HG03565 (cell line): Measurements from ENCODE around the gene PCSK5.
A peak's percentile ranks its signal among the peaks of the same experiment; 100 is the strongest.
"Not testable (repeated sequence)": the region's sequence is repeated elsewhere in the genome, so short reads cannot be mapped to it uniquely, and the experiment has no call there.

Experiments used
- ATAC-seq: cut with Tn5 transposase; IDR thresholded peaks from one replicate; pipeline ENCODE4 v1.9.1; 2021; ENCODE audit warnings: mild to moderate bottlenecking, moderate library complexity; ENCODE audit not compliant: unreplicated experiment

Gene PCSK5

DNA sequence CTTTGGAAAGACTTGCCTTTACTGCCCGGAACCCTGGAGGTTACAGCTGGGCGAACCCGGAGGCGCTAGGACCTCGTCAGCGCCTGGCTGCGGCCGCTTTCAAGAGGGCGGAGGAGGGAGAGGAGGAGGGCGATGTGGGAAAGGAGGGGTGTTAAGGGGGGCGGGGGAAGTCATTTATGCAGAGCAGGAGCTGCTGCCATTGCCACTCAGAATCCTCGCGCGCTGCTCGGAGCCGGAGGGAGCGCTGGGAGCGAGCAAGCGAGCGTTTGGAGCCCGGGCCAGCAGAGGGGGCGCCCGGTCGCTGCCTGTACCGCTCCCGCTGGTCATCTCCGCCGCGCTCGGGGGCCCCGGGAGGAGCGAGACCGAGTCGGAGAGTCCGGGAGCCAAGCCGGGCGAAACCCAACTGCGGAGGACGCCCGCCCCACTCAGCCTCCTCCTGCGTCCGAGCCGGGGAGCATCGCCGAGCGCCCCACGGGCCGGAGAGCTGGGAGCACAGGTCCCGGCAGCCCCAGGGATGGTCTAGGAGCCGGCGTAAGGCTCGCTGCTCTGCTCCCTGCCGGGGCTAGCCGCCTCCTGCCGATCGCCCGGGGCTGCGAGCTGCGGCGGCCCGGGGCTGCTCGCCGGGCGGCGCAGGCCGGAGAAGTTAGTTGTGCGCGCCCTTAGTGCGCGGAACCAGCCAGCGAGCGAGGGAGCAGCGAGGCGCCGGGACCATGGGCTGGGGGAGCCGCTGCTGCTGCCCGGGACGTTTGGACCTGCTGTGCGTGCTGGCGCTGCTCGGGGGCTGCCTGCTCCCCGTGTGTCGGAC lies at the start of gene PCSK5:
TSS of gene PCSK5 (plus strand) at position 202 of the 805 bp plus-strand sequence. CDS start at position 711, 509 bp downstream.
- peak; percentile 76 for ATAC-seq

GRCh38 chr9:75844321-75844720 lies 46.2 kb upstream of the PCSK5 start:
- no peak for ATAC-seq

DNA sequence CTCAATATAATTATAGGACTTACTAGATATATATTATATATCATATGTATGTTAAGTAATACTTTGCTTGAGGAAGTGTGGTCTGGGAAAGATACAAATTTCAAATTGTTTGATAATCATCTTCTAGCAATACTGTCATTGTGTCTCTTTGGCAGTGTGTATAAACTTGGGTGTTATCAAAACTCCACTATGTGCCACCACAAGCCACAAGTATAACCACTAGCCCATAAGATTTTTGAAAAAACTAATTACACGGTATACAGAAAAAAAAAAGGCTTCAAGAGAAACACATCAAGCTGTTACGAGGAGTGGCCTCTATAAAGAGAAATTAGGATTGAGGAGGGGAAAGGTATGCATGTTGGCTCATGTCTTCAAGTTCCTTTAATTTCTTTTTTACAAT lies 44.7 kb upstream of the PCSK5 start:
- ATAC-seq, result no peak

DNA sequence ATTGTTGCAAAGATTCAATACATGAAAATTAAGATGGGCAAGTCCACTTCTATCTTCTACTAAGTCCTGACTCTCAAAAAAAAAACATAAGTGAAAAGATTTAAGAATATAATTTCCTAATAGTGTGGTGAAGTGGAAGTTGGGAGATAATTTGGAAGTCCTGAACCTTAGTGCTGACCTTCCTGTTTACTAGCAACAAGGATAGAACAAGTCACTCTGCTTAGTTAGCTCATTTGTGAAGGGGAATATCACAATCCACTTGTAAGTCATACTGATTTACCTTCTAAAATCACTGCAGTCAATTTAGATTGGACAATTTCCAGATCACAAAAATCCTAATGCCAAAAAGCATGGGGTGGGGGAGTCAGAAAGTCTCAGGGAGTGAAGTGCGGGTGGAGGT lies 43.4 kb upstream of the PCSK5 start:
- no peak for ATAC-seq

- ATAC-seq, result no peak
Measured at GRCh38 chr9:75850459-75851200, 39.8 kb upstream of the PCSK5 start.

- no peak for ATAC-seq
Measured at GRCh38 chr9:75851917-75852316, 38.6 kb upstream of the PCSK5 start.

DNA sequence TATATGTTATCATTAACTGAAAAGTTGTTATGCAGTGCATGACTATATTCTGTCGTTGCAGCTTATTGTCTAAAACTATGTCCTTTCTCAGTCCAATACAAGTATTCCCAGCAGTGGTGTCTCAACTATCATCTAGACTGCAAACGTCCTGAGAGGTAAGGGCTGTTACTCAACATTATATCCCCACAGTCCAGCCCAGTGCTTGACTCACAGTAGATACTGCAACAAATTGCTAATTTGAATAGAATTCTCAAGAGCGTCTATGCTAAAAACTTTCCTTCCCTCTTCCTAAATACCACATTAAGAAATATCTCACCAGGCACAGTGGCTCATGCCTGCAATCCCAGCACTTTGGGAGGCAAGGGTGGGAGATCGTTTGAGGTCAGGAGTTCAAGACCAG lies 37.7 kb upstream of the PCSK5 start:
- ATAC-seq, result no peak

- ATAC-seq, result no peak
Measured at GRCh38 chr9:75855509-75855908, 35.0 kb upstream of the PCSK5 start.

- ATAC-seq, result peak; percentile 72
Measured at GRCh38 chr9:75858497-75859092, 31.9 kb upstream of the PCSK5 start.

- no peak for ATAC-seq
Measured at GRCh38 chr9:75864266-75864665, 26.2 kb upstream of the PCSK5 start.

- peak; percentile 56 for ATAC-seq
Measured at GRCh38 chr9:75866273-75866871, 24.1 kb upstream of the PCSK5 start.

DNA sequence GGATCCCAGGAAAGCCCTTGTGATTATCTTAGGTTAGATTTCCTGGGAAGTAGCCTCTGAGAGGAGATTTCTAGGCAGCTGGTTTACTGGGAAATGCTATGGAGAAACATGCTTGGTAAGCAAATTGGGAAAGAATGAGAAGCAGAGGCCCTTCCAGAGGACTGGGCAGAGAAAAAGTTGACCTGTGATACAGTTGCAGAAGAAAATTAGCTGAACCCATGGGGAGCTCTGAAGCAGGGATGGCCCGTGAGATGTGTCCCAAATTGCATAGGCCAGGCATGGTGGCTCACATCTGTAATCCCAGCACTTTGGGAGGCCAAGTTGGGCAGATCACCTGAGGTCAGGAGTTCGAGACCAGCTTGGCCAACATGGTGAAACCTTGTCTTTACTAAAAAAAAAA lies 21.9 kb upstream of the PCSK5 start:
- ATAC-seq, result not testable (repeated sequence)

- ATAC-seq, result no peak
Measured at GRCh38 chr9:75869236-75869635, 21.2 kb upstream of the PCSK5 start.

- no peak for ATAC-seq
Measured at GRCh38 chr9:75870450-75870849, 20.0 kb upstream of the PCSK5 start.

- ATAC-seq, result no peak
Measured at GRCh38 chr9:75871624-75872023, 18.8 kb upstream of the PCSK5 start.

GRCh38 chr9:75873712-75874111 lies 16.8 kb upstream of the PCSK5 start:
- no peak for ATAC-seq

DNA sequence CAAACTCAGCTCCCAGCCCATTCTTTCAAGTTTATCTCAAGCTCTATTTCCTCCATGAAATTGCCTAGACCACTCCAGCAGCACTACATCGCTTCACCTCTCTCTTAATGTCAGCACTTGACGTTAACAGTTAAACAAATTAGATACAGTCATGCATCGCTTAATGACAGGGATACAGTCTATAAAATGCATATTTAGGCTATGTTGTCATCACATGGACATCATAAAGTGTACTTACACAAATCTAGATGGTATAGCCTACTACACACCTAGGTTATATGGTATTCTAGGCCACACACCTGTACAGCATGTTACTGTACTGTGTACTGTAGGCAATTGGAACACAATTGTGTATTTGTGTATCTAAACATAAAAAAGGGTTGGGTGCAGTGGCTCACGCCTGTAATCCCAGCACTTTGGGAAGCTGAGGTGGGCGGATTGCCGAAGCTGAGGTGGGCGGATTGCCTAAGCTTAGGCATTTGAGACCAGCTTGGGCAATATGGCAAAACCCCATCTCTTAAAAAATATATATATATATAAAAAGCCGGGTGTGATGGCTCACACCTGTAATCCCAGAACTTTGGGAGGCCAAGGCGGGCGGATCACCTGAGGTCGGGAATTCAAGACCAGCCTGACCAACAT lies 13.4 kb upstream of the PCSK5 start:
- no peak for ATAC-seq

DNA sequence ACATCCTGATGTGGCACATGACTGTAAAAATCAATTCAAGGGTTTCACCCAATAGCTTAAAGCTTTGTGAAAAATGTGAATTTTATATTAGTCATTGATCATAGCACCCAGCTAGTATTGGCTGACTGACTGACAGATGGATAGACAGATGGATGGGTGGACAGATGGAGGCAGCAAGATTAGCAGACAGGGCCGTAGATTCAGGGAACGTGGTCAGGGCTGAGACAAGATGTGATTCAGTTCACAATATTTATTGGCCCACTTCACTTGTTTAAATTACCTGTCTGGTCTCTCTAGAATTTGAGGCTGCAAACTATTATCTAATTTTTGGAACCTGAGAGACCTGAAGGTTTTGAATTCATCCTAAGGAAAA lies 12.0 kb upstream of the PCSK5 start:
- no peak for ATAC-seq

- ATAC-seq, result no peak
Measured at GRCh38 chr9:75880618-75881017, 9.9 kb upstream of the PCSK5 start.

- no peak for ATAC-seq
Measured at GRCh38 chr9:75881761-75882160, 8.7 kb upstream of the PCSK5 start.

DNA sequence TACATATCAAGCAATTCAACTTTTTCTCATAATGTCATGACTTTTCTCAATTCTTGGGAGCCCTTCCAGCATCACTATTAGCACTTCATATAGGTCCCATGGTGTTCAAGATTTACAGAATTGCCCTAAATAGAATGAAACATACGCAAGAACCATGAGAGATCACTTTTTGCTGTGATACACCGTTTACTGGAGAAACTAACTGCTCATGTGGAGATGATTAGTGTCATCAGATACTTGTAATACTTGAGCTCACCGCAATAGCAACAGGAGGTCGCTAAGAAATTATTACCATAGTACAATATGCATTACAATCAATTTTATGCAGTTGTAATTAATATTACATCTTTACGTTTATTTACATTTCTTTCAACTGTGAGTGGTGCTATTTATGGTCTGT lies 4.8 kb upstream of the PCSK5 start:
- ATAC-seq, result no peak
